HL-60 (cell line): ENCODE results near the gene FBLL1.

Source experiments
- CTCF ChIP-seq: IDR thresholded peaks from one replicate; pipeline ENCODE4 v1.5.1; 2011; ENCODE audit warnings: low read length, control low read depth, inconsistent platforms; ENCODE audit not compliant: insufficient read depth
- GABPA ChIP-seq: IDR thresholded peaks from 2 replicates; pipeline ENCODE4 v1.6.1; 2012; ENCODE audit warnings: low read depth
- POLR2AphosphoS5 ChIP-seq: IDR thresholded peaks from 2 replicates; pipeline ENCODE4 v1.6.1; 2012; ENCODE audit warnings: low read depth
- REST ChIP-seq: IDR thresholded peaks from 2 replicates; pipeline ENCODE4 v1.6.1; 2012; ENCODE audit warnings: low read depth; ENCODE audit not compliant: insufficient replicate concordance
- SPI1 ChIP-seq: IDR thresholded peaks from 2 replicates; pipeline ENCODE4 v1.6.1; 2012; ENCODE audit warnings: low read depth, mild to moderate bottlenecking, borderline replicate concordance

GRCh38 chr5:168557389-168557788 is 28.3 kb downstream of the FBLL1 start:
- TF ChIP-seq CTCF (no peak), REST (no peak), POLR2AphosphoS5 (no peak), GABPA (no peak), SPI1 (no peak)
